Lung microvascular endothelial cell (primary cell): ENCODE results near the gene FAR2. TPM values are rescaled to one million over a fixed set of nuclear protein-coding genes. Genes with fewer than 3 reads are reported as not detected.
"Not testable (repeated sequence)": the region's sequence is repeated elsewhere in the genome, so short reads cannot be mapped to it uniquely, and the experiment has no call there.

ENCODE experiments used
- DNase-seq, 2 donors: peaks; one replicate each; pipeline versions ENCODE4 v3.0.0 to v3.0.0-alpha.2; 2010; ENCODE audit warnings: low read depth in 2 of 2
- total RNA-seq: library from RNA; depleted of rRNA; stranded (reverse); fragments of >200 nt; gene quantifications from 2 replicates; pipeline ENCODE4 v1.2.1, GENCODE V29; 2014

Gene FAR2
- total RNA-seq, 1 donor from 2014 or later = 46.0 TPM

DNA sequence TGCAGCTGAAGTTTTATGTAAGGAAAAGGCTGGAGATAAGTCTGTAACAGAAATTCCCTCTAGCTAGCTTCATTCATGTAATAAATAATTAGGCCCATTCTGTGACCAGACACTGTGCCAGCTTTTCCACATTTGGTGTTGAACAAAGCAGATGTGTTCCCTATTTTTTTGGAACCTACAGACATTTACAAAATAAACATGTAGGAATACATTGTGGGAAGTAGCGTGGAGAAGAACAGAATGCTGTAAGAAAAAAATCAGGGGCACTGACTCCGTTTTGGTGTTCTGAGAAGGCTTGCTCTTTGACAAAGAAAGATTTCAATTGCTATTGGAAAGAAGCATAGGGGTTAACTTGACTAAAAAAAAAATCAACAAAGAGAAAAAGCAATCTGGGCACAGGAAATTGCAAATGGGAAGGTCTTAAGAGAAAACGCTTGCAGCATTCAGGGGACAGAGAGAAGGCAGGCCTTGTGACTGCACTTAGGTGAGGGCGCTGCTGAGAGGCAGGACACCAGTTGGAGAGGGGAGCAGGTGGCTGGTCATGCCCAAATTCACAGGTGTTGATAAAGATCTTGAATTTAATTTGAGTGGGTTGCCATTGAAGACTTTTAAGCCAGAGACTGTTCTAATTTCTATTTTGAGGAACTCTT, 4.0 kb downstream of the FAR2 start:
- peak; percentile 19 to 26 for DNase-seq

DNA sequence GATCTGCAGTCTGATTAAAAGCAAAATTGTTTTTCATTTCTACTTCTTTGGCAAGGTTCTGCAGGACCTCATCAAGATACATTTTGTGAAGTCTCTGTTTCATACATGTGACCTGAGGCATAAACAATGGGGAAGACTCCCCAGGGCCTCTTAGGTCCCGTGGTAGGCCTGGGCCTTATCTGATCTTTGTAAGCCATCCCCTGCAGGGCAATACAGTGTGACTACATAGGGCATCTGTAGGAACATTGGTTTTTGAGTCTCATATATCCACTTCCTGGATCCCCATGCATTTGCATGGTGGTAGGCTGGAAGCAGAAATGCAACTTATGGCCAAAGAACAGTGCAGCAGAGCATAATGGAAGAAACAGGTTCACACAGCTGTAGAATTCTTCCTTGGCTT, 6.0 kb downstream of the FAR2 start:
- no peak for DNase-seq

DNA sequence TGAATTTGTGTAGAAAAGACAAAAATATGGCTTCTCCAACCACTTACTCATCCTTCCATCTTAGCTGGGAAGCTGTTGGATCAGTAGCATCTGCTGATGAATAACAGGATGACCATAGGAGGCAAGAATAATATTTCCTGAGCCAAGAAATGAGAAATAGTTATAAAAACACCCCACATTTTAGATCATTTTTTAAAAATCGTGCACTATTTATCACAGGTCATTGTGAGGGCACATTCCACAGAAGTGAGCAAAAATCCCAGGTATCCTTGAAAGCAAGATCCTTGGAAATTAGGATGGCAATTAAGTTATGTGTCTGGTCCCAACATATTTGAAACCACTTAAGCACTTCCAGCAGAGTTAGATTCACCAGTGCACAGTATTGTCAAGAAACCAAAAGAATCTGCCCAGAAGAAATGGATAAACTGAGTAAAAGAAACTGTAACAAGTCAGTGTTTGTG, 8.4 kb downstream of the FAR2 start:
- DNase-seq = peak; percentile 78 to 79

DNA sequence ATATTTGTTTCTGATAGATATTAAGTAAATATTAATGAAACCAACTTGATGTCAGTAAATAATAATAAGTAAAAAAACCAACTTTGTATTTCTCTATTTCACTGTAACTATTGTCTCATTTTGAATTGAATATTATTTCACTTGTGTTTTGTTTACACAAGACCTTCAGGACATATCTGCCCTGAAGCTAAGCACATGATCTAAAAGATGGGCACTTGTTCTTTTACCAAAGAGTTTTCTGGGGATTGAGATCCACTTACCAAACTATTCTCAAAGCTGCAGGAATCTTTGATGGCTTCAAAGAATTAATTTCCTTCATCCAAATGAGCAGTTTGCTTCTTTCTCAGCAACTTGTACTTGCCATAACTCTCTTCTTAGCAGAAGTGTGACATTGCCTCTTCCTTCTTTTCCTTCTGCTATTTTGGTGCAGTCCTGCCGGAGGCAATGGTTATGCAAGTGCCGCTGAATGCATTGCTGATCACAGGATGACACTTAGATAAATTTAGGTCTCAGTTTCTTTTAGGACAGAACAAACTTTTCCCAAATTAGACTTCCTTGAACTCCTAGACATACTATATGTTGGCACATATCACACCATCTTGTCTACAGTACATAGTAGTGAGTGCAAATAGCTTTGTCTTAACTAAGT, 9.2 kb downstream of the FAR2 start:
- no peak for DNase-seq

DNA sequence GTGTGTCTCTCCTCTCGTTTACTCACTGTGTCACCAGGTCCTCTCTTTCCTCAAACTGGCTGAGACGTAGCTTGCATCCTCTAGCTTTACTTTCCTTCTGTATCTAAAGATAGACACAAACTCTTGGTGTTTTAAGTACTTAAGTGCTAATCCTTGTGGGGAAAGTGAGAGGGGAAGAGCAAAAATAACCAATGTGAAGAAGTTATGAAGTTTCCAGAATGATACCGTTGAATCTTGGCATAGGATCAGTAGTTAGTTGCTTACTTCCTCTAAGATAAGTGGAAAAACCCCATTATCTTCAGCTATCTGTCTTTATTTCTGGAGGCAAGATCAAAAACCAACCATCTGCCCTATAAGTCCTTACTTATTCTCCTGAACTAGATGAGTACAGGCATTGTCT, 10.6 kb downstream of the FAR2 start:
- peak in 1 of 2 donors; percentile 19 for DNase-seq

DNA sequence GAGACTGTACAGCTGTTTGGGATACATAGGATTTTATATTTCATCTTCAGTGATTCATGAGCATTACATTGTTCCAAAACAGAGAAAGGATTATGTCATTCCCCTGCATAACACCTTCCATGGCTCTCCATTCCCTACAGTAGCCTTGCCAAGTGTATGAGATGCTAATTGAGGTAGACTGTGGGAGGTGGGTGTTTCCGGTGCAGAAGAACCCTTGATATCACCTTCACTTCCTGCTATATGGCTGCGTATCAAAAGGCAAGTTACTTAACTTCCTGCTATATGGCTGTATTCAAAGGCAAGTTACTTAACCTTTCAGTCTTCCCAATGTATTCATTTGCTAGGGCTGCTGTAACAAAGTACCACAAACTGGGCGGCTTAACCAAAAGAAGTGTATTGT, 11.2 kb downstream of the FAR2 start:
- no peak for DNase-seq

DNA sequence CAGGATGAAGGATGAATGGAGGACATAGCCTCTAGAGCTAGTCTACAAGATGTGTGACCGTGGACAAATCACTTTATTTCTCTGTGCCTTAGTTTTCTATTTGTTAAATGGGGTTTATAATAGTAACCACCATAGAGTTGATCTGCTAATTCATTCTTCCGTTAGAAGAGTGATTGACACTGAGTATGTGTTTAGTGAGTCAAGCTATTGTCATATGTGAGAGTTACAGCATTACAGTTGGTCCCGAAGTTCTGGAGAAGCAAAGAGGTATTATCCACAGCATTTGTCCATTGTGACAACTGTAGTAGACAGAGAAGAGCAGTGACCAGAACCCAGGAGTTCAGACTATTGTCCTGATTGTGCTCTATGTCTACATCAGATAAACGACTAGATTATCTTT, 14.1 kb downstream of the FAR2 start:
- DNase-seq = peak in 1 of 2 donors; percentile 64

DNA sequence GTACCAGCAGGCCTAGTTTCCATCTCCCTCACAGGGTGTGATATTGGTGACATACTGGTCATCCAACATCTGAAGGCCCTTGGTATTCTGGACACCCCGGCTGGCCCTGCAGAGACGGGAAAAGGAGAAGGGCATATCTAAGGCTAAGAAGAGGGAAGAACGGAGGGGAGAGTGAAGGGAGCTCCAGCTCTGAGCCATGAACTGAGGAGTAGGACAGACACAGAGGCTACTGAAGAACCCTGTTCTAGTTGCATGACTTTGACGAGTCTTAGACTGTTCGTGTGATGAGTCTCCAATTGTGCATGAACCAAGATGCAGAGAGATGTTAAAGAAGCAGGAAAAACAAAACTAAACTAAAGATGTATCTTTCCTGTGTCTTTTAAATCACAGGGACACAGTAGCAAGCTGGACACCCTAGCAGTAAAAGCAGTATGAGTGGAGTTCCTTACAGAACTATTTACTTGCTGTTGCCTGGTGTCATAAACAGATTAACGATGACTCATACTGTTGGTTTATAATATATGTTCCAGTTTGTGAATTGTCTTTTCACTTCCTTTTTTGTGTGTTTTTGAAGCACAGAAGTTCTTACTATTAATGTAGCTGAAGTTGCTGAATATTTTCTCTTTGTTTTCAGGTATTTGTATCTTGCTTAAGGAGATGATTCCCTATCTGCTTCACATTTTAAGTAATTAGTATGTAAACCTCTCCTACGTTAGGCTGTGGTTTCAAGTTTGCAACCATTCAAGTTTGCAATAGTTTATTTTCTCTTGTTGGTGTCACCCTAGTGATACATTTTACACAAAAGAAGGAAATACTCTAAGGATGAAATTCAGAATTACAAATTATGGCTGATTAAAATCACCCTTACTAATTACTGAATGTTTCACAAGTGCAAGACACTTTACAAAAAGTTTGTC, 15.7 kb downstream of the FAR2 start:
- DNase-seq = peak; percentile 86 to 93

DNA sequence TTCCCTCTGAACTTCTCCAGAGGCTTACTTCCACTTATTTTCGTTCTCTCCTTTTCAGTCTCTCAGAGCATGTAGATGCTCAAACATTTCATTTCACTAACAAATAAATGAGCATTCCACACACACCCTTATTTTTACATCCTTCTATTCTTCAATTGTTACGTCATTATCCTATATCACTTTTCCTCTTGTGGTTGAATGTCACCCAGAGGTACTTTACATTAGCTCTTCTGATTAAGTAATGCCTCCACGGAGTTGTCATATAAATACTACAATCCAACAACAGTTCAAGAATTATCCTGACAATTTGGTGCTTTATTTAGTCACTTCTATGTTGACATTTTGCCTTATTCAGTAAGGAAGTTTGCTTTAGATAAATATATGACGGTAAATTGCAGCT, 18.4 kb downstream of the FAR2 start:
- DNase-seq = no peak

DNA sequence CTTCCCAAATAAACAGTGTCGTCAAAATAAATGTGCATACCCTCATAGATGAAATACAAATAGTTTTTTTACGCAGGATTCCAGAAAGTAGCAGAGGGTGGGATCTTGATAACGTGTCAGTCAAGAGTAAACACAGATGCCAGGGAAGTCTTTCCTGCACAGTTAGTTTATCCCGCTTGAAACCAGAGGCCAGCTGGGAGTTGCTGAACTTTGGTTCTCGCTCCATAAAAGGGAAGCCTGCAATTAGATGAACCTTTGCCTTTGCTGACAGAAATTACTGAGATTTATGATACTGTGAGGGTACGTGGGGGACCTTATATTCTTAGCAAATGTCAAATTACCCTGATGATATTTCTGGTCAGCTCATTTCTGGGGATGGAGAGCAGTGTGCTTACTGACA, 18.9 kb downstream of the FAR2 start:
- DNase-seq = no peak

DNA sequence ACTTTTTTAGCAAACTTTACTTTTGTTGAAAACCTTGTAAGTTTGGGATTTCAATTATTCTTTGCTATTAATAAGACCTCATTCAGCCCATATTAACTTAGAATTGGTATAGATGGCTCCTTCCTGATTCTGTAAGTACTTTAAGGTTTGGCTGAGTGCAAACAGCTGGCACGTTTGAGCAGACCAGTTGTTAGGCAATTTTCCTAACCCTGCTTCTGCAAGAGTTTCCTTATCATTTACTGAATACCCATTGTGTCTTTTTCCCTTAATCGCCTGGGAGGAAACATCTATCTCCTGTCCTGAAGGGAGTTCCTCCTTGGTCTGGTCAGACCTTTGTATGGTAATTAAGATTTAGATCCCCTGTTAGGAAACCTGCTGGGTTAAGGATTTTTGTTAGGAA, 20.9 kb downstream of the FAR2 start:
- peak in 1 of 2 donors; percentile 52 for DNase-seq

DNA sequence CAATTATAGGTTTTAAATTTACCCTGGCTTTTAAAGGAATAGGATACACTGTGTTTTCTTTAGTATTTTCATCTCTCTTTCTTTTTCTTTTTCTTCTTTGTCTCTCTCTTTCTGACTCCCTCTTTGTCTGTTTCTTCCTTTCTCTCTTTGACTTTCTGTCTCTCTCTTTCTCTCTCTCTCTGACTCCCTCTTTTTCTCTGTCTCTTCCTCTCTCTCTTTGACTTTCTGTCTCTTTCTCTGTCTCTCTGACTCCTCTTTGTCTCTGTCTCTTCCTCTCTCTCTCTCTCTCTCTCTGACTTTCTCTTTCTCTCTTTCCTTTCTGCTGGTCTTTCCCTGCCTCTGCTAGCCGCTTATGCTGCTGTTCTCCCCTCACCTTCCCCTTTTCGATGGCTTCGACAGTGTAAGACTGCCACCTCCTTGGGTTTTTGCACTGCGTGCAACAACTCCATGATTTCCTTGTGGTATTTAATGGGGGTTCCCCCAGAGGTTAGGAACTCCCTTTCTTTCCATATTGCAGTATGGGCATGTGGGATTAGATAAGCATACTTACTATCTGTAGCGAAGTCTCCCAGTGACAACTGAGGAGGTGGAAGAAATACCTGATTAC, 21.5 kb downstream of the FAR2 start:
- not testable (repeated sequence) for DNase-seq

DNA sequence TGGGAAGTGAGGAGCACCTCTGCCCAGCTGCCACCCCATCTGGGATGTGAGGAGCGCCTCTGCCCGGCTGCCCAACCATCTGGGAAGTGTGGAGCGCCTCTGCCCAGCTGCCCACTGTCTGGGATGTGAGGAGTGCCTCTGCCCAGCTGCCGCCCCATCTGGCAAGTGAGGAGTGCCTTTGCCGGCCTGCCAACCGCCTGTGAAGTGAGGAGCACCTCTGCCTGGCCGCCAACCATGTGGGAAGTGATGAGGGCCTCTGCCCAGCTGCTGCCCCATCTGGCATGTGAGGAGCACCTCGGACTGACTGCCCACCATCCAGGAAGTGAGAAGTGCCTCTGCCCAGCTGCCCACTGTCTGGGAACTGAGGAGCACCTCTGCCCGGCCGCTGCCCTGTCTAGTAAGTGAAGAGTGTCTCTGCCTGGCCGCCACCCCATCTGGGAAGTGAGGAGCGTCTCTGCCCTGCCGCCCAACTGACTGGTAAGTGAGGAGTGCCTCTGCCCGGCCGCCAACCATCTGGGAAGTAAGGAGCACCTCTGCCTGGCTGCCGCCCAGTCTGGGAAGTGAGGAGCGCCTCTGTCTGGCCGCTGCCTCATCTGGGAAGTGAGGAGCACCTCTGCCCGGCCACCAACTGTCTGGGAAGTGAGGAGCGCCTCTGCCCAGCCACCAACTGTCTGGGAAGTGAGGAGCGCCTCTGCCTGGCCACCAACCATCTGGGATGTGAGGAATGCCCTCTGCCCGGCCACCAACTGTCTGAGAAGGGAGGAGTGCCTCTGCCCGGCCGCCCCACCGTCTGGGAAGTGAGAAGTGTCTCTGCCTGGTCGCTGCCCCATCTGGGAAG, 22.6 kb downstream of the FAR2 start:
- no peak for DNase-seq

DNA sequence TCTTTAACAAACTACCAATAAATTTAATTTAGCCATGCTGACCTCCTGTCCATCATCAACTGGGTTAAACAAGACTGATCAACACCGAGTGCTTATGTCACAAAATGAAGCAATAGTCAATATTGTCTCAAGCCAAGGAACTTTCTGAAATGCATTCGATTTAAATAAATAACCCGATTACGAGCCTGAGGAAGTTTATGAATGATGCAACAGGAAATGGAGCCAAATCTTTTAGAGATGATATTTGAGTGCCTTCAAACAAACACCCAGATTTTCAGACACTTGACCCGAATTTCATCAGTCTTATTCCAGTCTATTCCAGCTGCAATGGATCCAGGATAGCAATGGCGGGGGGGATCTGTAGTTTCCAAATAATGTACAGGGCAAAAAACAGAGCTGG, 27.9 kb downstream of the FAR2 start:
- peak in 1 of 2 donors; percentile 62 for DNase-seq

DNA sequence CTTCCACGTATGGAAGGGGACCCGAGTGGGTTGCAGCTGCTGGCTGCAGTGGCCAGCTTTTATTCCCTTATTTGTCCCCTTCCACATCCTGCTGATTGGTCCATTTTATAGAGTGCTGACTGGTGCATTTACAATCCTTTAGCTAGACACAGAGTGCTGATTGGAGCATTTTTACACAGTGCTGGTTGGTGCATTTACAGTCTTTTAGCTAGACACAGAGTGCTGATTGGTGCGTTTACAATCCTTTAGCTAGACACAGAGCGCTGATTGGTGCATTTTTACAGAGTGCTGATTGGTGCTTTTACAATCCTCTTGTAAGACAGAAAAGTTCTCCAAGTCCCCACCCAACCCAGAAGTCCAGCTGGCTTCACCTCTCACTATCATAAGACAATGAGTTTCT, 33.2 kb downstream of the FAR2 start:
- DNase-seq = not testable (repeated sequence)

DNA sequence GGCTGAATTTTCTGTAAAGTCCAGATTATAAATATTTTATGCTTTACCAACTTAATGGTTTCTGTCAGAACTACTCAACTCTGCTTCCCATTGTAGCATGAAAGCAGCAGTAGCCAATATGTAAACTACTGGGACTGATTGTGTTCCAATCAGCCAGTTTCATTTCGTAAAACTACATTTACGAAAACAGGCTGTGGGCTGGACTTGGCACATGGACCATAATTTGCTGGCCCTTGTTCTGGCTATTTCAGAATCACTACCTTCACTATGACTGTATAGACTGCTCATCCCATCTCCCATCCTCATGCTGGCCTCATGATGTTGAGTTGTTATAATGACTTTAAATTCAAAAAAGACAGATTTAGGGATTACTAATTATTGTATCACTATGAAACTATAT, 38.7 kb downstream of the FAR2 start:
- DNase-seq = peak; percentile 32 to 75

DNA sequence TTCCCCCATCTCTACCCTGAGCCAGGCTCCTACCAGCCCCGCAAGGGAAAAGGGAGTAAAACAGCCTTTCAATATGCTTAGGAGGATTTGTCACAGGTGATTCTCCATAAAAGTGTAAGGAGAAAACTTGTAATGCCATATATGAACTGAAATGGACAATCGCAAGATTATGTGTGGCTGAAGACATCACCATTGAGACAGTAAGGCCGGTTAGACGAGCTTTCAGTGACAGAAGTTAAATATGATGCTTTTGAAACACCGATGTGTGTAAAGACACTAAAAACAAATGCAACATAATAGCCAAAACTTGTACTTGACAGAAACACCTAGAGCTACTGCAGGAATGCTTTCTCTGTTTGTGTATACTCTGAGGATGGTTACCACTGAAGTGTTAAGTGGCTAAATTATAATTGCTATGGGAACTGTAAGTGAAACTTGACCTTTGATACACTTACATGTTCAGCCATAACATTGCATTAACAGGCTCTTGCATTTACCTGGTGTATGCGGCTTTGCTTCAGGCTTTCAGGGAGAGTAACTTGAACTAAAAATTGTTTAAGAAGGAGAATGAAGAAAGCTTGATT, 42.3 kb downstream of the FAR2 start:
- DNase-seq = no peak

DNA sequence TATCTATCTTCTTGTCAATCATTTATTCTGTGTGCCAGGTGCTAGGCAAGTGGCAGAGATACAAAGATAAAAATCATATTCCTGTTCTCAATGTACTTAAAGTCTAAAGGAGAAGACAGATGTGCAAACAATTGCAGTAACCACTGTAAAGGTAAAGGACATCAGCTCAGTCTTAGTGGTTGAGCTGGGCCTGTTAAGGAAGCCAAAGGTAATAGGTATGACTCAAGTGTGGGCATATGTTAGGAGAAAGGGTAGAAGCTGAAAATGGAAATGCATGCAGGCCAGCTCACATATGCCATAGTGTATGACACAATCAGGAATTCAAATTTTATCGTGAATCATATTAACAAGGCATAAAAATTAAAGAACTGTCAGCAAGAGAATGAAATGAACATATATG, 49.8 kb downstream of the FAR2 start:
- DNase-seq = no peak

DNA sequence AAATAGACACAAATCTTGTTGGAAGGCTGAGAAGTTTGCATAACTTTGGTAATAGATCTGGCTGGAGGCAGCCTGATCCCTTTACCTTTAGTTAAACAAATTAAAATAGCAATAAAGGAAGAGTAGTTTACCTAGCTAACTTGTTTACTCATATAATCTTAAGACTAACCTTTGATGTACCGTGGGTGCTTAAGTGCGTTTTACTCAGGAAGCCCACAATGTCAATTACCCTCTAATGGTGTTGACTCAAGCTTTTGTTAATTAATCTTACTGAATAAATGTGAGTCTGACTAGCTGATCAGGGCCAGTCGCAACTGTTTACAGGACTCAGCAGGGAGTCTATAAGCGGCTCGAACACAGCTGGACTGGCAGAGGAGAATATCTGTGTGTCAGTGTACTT, 51.5 kb downstream of the FAR2 start:
- DNase-seq = no peak

DNA sequence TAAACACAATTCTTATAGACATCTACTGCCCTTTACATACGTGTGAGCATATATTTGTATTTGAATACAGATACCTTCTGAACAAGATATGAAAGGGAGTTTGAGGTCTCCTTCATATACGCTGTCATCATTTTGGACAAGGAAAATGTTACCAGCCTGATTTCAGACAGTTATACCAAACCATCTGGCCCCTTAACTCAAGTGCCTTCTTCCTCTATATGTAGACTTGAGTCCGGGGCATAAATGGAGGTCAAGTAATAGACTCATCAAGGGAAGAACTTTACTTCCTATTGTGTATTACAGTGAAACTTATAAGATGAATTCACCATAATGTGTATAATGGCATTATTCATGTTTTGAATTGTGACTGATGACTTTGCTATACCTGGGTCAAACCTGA, 52.2 kb downstream of the FAR2 start:
- no peak for DNase-seq

DNA sequence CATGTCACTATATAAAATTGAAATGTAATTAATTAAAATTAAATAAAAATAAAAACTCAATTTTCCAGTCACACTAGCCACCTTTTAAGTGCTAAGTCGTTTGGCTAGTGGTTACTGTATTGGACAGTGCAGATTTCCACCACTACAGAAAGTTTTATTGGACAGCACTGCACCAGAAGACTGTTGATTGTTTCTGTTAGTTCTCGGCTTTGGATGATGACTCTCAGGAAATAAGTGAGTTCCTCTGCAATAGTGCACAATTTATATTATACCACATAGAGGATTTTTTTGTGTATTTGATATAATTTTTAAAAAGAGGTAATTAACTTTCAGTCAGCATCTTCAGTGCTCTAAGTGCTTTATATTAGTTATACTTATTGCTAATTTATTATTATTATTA, 52.7 kb downstream of the FAR2 start:
- peak; percentile 17 to 57 for DNase-seq
